NK-92 (cell line): ENCODE data around the gene STAT4.

Experiments
- DNase-seq: peaks from one replicate; lab custom pipeline; 2025; ENCODE audit not compliant: unreplicated experiment; lab: John Stamatoyannopoulos, UW

Gene STAT4

DNA sequence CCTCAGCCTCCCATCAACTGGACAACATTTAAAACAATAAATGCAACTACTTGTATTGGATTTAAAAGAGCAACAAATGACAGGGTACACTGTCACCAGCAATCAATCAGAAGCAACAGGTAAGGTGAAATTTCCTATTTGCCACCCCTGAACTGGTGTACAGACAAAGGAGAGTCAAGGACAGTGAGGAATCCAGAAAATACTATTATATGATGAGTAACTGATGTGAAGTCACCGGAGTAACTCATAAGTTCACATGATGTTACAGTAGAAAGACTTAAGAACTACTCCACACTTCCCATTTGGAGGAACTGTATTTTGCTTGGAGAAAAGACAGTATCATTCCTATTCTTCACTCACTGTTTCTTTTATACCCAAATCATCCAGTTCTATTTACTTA lies 132.7 kb downstream of the STAT4 start:
- no peak for DNase-seq

DNA sequence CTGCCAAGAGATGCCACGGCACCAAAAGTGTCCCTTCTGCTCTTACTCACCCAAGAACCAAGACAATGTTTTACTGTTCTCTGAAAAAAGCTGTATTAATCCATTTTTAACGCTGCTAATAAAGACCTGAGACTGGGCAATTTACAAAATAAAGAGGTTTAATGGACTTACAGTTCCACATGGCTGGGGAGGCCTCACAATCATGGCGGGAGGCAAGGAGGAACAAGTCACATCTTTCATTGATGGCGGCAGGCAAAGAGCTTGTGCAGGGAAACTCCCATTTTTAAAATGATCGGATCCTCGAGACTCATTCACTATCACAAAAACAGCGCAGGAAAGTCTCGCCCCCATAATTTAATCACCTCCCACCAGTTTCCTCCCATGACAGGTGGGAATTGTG lies 135.0 kb downstream of the STAT4 start:
- DNase-seq, result no peak

DNA sequence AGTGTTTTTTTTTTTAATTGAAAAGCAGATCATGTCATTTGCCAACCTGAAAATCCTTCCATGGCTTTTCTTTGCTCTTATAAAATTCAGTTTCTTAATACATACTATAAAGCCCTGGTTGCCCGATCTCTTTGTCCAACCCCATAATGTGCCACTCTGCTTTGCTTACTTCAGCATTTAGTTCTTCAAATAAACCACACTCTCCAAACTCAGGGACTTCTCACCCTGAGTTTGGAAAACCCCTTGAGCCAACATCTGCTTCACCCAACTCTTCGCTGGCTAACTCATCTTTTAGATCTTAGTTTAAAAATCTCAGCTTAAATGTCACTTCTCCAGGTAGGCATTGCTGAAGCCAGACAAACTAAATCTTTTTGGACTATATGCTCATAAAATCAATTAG lies 135.6 kb downstream of the STAT4 start:
- no peak for DNase-seq

DNA sequence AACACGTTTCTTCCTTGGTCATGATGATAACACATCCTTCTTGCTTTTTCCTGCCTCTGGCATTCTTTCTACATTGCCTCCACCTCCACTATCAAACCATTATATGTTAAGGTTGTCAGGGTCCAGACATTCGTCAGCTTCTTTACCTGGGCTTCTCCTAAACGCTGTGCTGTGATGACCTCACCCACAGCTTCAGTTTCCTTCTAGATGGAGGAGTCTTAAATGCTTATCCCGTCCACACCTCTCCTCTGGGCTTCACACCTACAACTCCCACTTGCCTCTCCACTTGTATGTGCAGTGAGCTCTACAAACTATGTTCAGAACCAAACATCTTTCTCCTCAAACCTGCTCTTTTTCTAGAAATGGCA lies 136.2 kb downstream of the STAT4 start:
- no peak for DNase-seq

DNA sequence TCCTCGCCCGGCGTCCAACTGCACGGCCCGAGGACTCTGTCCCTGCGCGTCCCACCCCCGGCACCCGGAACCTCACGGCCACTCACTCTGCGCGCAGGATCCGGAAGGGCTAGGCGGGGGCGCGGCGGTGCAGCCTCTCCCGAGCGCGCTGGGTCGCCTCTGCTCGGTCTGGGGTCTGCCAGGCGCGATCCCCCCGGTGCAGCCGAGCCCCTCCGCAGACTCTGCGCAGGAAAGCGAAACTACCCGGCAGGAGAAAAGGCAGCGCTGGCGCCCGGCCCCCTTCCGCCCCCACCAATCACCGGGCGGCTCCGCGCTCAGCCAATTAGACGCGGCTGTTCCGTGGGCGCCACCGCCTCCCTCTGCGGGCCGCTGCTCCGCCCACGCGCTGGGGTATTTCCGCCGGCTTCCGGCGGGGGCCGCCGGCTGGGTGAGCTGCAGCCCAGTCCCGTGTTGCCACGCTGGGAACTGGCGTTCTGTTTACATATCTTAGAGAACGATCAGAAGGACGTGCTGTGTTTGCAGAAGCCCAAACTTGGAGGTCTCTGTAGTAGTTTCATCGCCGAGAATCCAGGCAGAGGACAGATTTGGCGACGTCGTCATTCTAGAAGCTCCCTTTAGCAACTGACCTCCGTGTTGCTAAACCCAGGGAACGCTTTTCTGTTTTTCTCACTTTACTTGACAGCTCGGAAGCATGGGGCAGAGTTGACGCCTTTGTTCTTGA lies 136.7 kb downstream of the STAT4 start, which contains the start of gene STAT1:
TSS of gene STAT1 (minus strand) at position 240 of the 721 bp plus-strand sequence. CDS start 4,168 bp downstream, outside the sequence.
- DNase-seq, result peak; percentile 61

DNA sequence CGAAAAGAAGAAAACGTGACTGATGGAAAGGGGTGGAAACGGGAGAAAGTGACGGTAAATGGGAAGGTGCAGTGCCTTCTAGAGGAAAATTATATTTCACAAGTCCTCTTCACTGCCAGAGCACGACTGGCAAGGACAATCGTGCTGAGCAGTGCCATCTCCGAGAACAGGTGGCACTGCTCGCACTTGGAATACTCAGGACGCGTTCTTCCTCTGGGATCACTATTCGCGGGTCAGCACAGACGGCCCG lies 137.2 kb downstream of the STAT4 start:
- DNase-seq, result no peak

DNA sequence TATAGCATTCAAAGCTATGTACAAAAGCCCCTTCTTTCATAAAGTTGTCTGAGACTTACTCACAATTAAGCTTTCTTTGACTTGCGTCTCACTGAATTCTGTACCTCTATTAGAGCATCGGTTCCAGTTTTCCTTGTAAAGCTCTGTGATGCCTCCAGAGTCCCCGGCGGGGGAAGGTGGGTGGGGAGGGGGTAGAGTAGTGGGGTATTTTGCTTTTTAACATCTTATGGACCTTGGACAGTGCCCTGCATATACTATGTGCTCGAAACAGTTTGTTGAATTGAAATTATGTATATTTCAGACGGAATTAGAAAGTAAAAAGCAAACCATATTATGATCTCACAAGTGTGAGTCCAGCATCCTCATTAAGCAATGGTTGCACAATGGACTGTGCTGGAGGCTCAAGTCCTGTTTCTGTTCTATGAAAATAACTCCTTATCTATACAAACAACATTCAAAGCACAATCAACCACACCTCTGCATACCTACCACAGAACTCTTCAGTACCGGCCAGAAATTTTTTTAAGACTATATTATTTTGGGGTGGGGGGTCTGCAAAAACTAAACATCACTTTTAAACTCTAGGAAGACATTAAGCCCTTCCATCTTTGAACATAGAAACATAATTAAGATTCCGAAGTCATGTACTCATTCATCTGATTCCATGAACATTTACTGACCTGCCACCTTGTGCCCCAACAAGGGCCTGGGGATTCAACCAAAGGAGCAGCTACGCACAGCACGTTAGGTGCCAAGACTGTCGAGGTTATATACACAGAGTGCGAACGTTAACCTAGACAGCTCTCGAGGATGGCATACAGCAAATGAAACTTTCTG lies 137.7 kb downstream of the STAT4 start:
- DNase-seq, result no peak

DNA sequence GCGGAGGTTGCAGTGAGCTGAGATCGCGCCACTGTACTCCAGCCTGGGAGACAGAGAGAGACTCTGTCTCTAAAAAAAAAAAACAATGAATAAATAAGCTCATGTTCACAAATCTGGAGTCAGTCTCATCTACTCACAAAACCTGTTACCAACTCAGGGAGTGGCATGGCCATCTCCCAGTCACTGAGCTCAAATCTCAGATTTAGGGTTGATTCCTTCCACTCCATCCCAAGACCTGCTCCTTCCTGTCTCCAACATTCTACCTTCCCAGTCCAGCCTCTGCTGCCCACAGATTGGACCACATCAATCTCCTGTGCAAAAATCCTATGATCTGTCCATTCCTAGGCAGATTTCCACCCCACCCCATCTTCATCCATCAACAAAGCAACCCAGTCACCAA lies 138.4 kb downstream of the STAT4 start:
- DNase-seq, result no peak

DNA sequence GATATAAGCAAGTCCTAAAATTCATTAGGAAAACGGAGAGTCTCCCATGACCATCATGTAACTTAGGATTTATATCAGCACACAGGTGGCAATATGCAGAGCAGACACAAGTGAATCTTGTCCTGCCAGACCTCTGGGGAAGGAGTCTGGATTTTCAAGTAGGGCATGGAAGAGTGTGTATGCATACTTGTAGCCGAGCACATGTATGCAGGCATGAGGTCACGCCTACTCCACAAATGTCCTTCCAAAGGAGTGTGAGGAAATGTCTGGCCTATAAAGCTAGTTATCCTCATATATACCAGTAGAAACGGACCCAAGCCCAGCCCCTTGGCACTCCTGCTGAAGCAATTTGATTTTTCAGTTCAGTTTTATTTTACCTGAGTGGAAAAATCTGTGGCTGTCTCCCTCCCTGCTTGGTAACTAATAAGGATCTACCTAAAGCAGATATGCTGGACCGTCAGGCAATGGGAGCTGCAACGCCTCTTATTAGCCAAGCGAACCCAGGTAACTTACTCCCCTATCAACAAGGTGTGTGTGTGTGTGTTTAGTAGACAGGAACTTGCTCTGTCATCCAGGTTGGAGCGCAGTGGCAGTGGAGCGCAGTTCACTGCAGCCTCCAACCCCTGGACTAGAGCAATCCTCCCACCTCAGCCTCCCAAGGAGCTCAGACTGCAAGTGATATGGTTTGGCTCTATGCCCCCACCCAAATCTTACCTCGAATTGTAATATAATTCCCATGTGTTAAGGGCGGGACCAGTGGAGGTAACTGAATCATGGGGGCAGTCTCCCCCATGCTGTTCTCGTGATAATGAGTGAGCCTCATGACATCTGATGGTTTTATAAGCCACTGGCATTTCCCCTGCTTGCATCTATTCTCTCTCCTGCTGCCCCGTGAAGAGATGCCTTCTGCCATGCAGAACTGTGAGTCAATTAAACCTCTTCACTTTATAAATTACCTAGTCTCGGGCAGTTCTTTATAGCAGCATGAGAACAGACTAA lies 139.6 kb downstream of the STAT4 start:
- no peak for DNase-seq

DNA sequence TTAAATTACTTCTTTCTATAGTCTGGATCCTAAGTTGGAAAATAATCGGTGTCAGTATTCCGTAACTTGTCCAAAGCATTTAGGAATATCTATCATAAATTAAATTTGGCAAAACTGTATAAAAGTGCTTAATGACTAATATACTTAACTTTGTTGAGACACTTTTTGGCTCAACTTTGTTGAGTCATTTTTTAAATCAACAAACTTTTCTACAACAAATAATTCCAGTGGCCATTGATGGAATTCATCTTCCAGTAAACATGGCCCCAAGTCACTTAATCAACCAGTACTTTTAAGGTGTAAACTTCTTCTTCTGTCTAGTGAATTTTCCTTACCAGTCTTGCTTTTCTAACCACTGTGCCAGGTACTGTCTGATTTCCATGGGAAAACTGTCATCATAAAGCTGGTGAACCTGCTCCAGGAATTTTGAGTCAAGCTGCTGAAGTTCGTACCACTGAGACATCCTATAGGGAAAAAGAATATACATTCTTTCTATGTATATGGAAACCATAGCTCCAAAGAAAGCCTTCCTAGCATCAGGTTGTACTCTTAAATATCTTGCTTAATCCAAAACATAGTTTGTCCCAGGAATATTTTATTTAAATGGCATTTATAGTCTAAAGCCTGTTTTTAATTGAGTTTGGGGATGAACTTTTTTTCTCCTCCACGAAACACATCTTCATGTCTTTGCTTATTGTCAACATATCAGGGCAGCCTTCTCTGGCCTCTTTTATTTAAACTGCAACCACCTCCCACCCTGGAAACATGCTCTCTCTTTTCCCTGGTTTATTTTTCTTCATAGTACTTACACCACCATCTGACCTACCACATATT lies 141.0 kb downstream of the STAT4 start:
- DNase-seq, result no peak

DNA sequence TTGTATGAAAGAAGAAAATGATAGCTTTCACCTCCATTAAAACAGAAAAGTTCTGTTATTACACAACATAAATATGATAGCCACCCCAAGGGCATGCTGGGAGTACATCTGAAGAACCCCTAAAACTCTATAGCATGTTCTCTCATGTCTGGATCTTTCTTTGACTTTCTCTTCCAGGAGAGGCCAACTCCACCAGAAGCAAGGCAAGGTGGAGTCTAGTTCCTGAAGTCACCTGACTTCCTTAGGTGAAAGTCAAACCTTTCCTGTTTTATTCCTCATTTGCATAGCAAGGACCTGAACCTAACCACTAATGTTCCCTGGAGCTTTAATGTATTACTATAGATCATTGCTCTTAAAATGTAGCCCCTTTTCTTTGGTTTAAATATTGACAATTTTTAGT lies 142.5 kb downstream of the STAT4 start:
- no peak for DNase-seq

DNA sequence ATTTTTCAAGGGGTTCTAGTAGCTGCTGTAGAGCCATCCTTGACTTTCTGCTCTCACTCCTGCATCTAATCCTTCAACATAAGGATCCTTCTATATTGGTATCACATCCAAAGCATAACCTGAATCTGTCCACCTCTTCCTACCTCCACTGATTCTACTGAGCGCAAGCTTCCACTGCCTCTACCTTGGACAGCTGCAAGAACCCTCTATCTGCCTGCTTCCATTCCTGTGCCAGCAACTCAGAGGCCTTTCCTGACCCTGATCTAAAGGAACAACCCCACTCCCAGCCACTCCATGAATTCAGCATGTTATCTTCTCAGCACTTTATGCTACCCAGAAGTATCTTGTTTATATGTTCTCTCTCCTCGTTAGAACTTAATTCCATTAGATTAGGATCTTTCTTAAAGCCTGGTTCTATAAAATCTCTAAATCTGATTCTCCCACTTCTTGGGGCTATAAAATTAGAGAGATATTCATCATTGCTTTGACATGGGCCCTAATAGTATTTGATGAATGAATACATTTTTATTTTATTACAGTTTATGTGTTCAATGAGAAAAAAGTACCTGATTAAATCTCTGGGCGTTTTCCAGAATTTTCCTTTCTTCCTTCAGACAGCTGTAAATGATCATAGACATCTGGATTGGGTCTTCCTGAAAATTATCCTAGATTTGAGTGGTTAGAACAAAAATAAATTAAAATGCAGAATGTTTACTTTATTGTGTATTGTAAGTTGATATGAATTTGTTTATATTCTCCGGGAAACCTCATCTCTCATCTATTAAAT lies 143.6 kb downstream of the STAT4 start:
- DNase-seq, result no peak

DNA sequence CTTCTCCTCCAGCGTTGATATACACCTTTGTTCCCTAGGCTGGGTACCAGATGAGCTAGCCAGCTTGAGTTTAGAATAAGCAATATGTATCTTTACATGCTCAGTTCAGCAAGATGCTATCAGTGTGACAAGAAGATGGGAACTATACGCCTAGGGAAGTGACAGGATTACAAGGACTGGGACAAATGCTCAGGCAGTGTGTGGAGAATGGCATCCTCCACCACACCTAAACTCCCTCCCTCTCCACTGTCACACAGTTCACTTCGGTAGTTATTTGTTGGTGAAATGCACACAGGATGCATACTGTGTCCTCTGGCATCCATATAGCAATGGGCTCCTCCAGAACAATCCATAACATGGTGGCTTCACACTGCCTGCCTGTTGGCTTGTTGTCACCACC lies 144.5 kb downstream of the STAT4 start:
- DNase-seq, result no peak

DNA sequence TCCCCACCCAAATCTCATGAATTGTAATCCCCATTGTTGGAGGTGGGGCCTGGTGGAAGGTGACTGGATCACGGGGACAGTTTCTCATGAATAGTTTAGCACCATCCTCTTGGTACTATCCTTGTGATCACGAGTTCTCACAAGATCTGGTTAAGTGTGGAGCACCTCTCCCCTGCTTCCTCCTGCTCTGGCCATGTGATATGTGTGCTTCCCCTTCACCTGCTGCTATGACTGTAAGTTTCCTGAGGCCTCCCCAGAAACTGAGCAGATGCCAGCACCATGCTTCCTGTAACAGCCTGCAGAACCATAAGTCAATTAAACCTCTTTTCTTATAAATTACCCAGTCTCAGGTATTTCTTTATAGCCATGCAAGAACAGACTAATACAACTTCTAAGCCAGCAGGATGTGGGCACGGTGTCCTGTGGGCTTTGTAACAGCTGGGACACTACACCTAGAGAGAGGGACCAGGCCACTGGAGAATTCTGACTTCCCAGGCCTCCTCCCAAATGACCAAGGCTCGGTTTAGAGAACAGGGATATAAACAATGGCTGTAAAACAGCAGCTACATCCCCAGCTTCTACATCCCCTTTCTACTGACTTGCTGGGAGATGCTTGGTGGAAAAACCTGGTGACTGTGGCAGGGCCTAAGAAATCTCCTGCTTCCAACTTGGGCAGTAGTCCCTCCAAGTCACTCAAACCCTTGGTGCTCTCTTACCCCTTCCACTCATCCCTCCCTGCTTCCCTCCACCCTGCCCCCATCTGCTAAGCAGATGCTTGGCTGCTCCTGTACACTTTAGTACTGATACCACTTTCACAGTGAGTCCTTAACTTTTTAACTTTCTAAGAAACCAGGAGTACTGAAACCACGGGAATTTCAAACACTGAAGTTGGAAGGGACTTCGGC lies 147.1 kb downstream of the STAT4 start:
- DNase-seq, result no peak

DNA sequence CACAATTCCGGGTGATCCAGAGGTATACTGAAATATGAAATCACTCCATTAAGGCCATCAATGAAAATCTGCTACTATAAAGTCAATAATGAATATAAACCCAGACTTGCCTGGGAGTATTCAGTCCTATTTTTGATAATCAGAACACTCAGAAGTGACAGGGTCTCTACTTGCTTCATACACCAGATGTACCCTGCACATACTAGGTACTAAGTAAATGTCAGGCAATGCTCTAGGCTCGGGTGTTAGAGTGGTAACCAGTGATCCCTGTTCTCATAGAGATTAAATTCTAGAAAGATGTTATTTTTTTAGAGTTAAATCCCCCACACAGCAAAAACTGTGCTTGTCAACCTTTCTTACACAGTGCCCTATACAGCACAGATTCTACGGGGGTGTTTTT lies 149.2 kb downstream of the STAT4 start:
- DNase-seq, result no peak

DNA sequence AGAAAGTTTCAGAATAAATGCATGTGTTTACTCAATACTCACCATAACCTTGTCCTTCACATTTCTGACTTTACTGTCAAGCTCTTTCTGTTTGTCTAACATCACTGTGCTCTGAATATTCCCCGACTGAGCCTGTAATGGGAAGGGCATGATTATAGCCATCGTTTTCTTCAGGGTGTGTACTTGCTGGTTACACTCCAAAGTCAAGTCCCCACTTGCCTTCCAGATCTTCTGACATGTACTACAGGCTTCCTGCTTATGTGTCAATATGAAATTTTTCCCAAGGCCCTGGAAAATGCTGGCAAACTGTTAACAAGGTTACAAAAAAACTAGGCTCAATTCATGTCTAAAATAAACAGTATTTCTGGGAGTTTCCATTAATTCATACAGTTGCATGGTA lies 149.8 kb downstream of the STAT4 start:
- no peak for DNase-seq

DNA sequence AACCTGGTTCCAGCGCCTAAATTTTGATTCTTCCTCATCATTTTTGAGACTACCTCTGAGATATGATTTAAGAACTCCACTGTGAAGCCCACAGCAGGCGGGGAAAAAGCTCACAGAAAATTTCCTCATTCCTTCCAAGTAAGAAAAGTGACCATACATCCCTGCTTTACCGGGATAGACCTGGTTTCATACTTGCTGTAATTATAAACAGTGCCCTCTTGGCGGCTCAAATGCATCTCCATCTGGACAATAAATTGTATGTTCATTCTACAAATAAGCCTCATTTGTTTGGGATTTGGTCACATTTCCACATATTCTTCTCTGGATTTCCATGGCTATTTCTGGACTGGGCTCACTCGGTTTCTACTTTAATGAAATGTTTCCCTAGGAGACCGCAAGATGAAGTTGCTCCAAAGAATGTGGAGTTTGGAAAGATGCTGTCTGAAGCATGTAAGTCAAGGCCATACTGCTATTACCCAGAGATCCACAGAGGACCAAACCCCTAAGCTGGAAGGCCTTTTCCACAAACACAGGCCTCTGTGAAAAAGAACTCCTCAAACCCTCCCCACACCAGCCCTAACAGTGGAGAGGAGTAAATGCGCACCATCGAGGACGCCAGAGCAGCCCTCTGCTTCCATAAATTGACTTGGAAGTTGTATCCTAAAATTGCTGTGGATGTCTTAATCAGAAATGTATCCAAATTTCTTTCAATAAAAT lies 150.7 kb downstream of the STAT4 start:
- DNase-seq, result no peak

DNA sequence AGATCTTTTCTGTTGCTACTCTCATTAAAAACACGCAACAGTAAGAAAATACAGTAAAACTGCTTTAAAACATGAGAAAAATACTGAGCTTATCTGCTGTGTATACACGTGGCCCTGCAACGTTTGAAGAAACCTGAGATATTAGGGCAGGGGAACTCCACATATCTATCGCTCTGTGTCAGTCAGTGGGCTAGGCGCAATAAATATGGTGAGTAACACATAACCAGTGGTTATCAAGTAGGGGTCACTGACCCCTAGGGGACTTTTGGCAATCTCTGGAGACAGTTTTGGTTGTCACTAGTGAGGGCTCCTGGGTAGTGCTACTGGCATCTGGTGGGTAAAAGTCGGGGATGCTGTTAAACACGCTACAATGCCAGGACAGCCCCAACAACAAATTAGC lies 151.7 kb downstream of the STAT4 start:
- DNase-seq, result no peak
